ENCODE results near the gene TMEM121B. TPM values are rescaled to one million over a fixed set of nuclear protein-coding genes. Genes with fewer than 3 reads are reported as not detected.

The TMEM121B gene
- total RNA-seq, 1 experiment from 2014 or later: 8.1 TPM

GRCh38 chr22:17164392-17165024, 43.3 kb upstream of the TMEM121B start:
- H3K36me3 Mint-ChIP-seq (ENCODE audit: insufficient read depth in 1 of 3, low read depth in 3 of 3): no peaks in the 10 kb centered on the region
- no peak overlapping the region for H4K5ac ChIP-seq (ENCODE audit: insufficient read length, low read depth, low read length)
- no peak overlapping the region for H4K8ac ChIP-seq (replicated peaks; ENCODE audit: insufficient read length, low read depth, low read length)
- H3K79me2 ChIP-seq (ENCODE audit: insufficient read depth, low read length): no peaks in the 10 kb centered on the region
- H3K23ac ChIP-seq (ENCODE audit: insufficient read length, low read depth, low read length): no peak overlapping the region
- no peak overlapping the region for H3K14ac ChIP-seq (ENCODE audit: insufficient read depth, low read length)
- no peak overlapping the region for H2BK15ac ChIP-seq (ENCODE audit: low read depth, low read length)
- H3K27ac Mint-ChIP-seq: 0 out of 7 replicates have a peak overlapping the region, but pooled peaks of 1 of the 3 experiments have one; percentile 46
- peaks cover 4% of the 10 kb centered on the region for H3K23me2 ChIP-seq (ENCODE audit: insufficient read length, low read depth, low read length, poor library complexity, severe bottlenecking)
- H3K9me3 Mint-ChIP-seq: no peaks in the 10 kb centered on the region
- no peak overlapping the region for H2BK5ac ChIP-seq (ENCODE audit: insufficient read length, low read length)
- no peak overlapping the region for H2BK120ac ChIP-seq (ENCODE audit: low read depth, low read length, poor library complexity, severe bottlenecking)
- peak; percentile 77 for TF ChIP-seq CTCF (conservative IDR thresholded peaks at IDR 0.05)
- no peak overlapping the region for H3K4me3 Mint-ChIP-seq
- H4K20me1 ChIP-seq (ENCODE audit: control insufficient read depth, insufficient read depth, insufficient read length): no peaks in the 10 kb centered on the region
- H3K27ac ChIP-seq (ENCODE audit: insufficient read length, low read depth, low read length): no peak overlapping the region
- H3K27me3 ChIP-seq (ENCODE audit: insufficient read depth, low read length): no peaks in the 10 kb centered on the region
- no peak overlapping the region for H3K18ac ChIP-seq (ENCODE audit: insufficient read length, low read depth, low read length)
- no peak overlapping the region for H3K56ac ChIP-seq (ENCODE audit: insufficient read length, low read depth, low read length)
- H2AK5ac ChIP-seq (ENCODE audit: insufficient read length, low read length): no peak overlapping the region
- no peak overlapping the region for H3K9ac ChIP-seq (ENCODE audit: extremely low read depth, insufficient read length, low read length)
- no peak overlapping the region for H4K91ac ChIP-seq (ENCODE audit: insufficient read length, low read depth, low read length)
- H3K4me1 ChIP-seq (ENCODE audit: insufficient read depth, low read length): no peaks in the 10 kb centered on the region
- no peak overlapping the region for H3K4ac ChIP-seq (ENCODE audit: low read depth, low read length)
- H3K79me1 ChIP-seq (ENCODE audit: insufficient read depth, low read depth, low read length, poor library complexity, severe bottlenecking): no peaks in the 10 kb centered on the region
- no peak overlapping the region for H3T11ph ChIP-seq (ENCODE audit: low read length)
- H3K9me3 ChIP-seq (ENCODE audit: control insufficient read depth, low read depth, low read length): no peaks in the 10 kb centered on the region
- no peak overlapping the region for H2AFZ ChIP-seq (ENCODE audit: low read length)
- H3K27me3 Mint-ChIP-seq (ENCODE audit: low read depth): peaks cover 7% of the 10 kb centered on the region
- no peak overlapping the region for H3K4me2 ChIP-seq (ENCODE audit: insufficient read depth, insufficient read length, low read length)
- WGBS (ENCODE audit: extremely low coverage, insufficient read length, low lambda C conversion rate): no CpG with 5 or more reads among the region's 3 CpGs
- DNase-seq: peak; percentile 55
- no peak overlapping the region for H2BK20ac ChIP-seq (ENCODE audit: low read depth, low read length, poor library complexity, severe bottlenecking)
- H2BK12ac ChIP-seq (ENCODE audit: insufficient read length, low read depth, low read length): no peak overlapping the region
- H3K4me1 Mint-ChIP-seq: peaks cover 10 to 12% of the 10 kb centered on the region in 2 experiments

All from H9 (cell line).